Measurements from ENCODE around the gene VPS51. TPM values are rescaled to one million over a fixed set of nuclear protein-coding genes. Genes with fewer than 3 reads are reported as not detected.

VPS51 gene
- total and polyA plus RNA-seq, 2 of the 13 experiments (the other 11 are each of a cell fraction or from before 2014, with no cell fraction given), result 76.3 to 90.6 TPM

- TF ChIP-seq SALL1 (CRISPR knock-in tag; IDR thresholded peaks at IDR 0.05) (0 out of 2 replicates have a peak, but pooled peaks have one; percentile 21), ZNF720 (CRISPR knock-in tag; IDR thresholded peaks at IDR 0.05) (no peak), ZBTB33 (CRISPR knock-in tag; IDR thresholded peaks at IDR 0.05) (peak; percentile 86), CREB3 (CRISPR knock-in tag; IDR thresholded peaks at IDR 0.05) (no peak), HNRNPK (IDR thresholded peaks at IDR 0.05; ENCODE audit: low read depth, low read length, poor library complexity, severe bottlenecking) (no peak), DPF2 (CRISPR knock-in tag; IDR thresholded peaks at IDR 0.05; ENCODE audit: borderline replicate concordance, low read depth) (no peak), FOXK2 (IDR thresholded peaks at IDR 0.05) (no peak), ZNF232 (CRISPR knock-in tag; IDR thresholded peaks at IDR 0.05; ENCODE audit: borderline replicate concordance) (no peak), ZNF749 (CRISPR knock-in tag; IDR thresholded peaks at IDR 0.05; ENCODE audit: borderline replicate concordance) (no peak), CHCHD3 (CRISPR knock-in tag; IDR thresholded peaks at IDR 0.05) (no peak), FOXM1 (CRISPR knock-in tag; IDR thresholded peaks at IDR 0.05) (no peak), ZNF891 (CRISPR knock-in tag; IDR thresholded peaks at IDR 0.05) (no peak), ZNF501 (CRISPR knock-in tag; IDR thresholded peaks at IDR 0.05) (peak; percentile 15; the same call in 1 of the 2 replicates), ZNF672 (CRISPR knock-in tag; IDR thresholded peaks at IDR 0.05) (no peak), ZNF460 (CRISPR knock-in tag; IDR thresholded peaks at IDR 0.05; ENCODE audit: borderline replicate concordance) (no peak), ESRRA (CRISPR knock-in tag; IDR thresholded peaks at IDR 0.05; ENCODE audit: low read depth) (no peak), ATF6 (CRISPR knock-in tag; conservative IDR thresholded peaks at IDR 0.05) (no peak), NR0B2 (CRISPR knock-in tag; IDR thresholded peaks at IDR 0.05) (no peak), MNT (IDR thresholded peaks at IDR 0.05) (no peak), ZMYM4 (CRISPR knock-in tag; IDR thresholded peaks at IDR 0.05) (0 out of 2 replicates have a peak, but pooled peaks have one; percentile 24), BATF2 (CRISPR knock-in tag; IDR thresholded peaks at IDR 0.05) (no peak), NFYB (CRISPR knock-in tag; IDR thresholded peaks at IDR 0.05) (no peak), ZNF225 (CRISPR knock-in tag; IDR thresholded peaks at IDR 0.05) (no peak), ZNF34 (CRISPR knock-in tag; IDR thresholded peaks at IDR 0.05; ENCODE audit: borderline replicate concordance) (no peak)
Observed at GRCh38 chr11:65060913-65061408, 35.1 kb upstream of the VPS51 start (continued).
